WERI-Rb-1 (cell line): ENCODE measurements around the gene RPRML.

Experiments used
- DNase-seq: peaks from one replicate; pipeline ENCODE4 v3.0.0-alpha.2; 2020
- H3K27ac ChIP-seq: fragments of 250-450 bp; sonication (Bioruptor Pico); 2 replicates; pipeline ENCODE4 v1.5.1; 2020; ENCODE audit warnings: mild to moderate bottlenecking, moderate library complexity
- H3K27me3 ChIP-seq: fragments of 250-450 bp; sonication (Bioruptor Pico); 2 replicates; pipeline ENCODE4 v1.5.1; 2021; ENCODE audit warnings: mild to moderate bottlenecking, low read depth, moderate library complexity; ENCODE audit not compliant: insufficient read depth, severe bottlenecking
- H3K36me3 ChIP-seq: fragments of 250-450 bp; sonication (Bioruptor Pico); 2 replicates; pipeline ENCODE4 v1.5.1; 2020; ENCODE audit warnings: mild to moderate bottlenecking, moderate library complexity
- H3K4me3 ChIP-seq: 2 replicates; pipeline ENCODE4 v1.5.1; 2011; ENCODE audit warnings: low read depth, mild to moderate bottlenecking, control low read depth, low read length
- H3K9me3 ChIP-seq: fragments of 250-450 bp; sonication (Bioruptor Pico); 2 replicates; pipeline ENCODE4 v1.5.1; 2021; ENCODE audit warnings: mild to moderate bottlenecking, moderate library complexity; ENCODE audit not compliant: severe bottlenecking
- CTCF ChIP-seq: IDR thresholded peaks from 2 replicates; pipeline ENCODE4 v1.5.1; 2011; ENCODE audit warnings: low read depth, mild to moderate bottlenecking, control low read depth, inconsistent platforms, low read length

The RPRML gene

GRCh38 chr17:46977750-46978488 is 1.1 kb downstream of the RPRML start:
- Histone ChIP-seq H3K36me3 (no peaks in the 10 kb centered on the region), H3K4me3 (peak overlapping the region; percentile 69), H3K9me3 (no peaks in the 10 kb centered on the region), H3K27me3 (peaks cover 3% of the 10 kb centered on the region), H3K27ac (peak overlapping the region; percentile 32)
- TF ChIP-seq CTCF = no peak
- peak; percentile 35 for DNase-seq

- TF ChIP-seq CTCF = peak; percentile 92
- Histone ChIP-seq H3K9me3 (no peaks in the 10 kb centered on the region), H3K36me3 (no peaks in the 10 kb centered on the region), H3K27ac (peak overlapping the region; percentile 32), H3K27me3 (peaks cover 3% of the 10 kb centered on the region), H3K4me3 (peak overlapping the region; percentile 69)
- peak; percentile 96 for DNase-seq
Observed at GRCh38 chr17:46977348-46977747, 1.7 kb downstream of the RPRML start.

- H3K36me3 ChIP-seq = no peaks in the 10 kb centered on the region
- H3K4me3 ChIP-seq = no peak overlapping the region
- peaks cover 3% of the 10 kb centered on the region for H3K27me3 ChIP-seq
- 0 out of 2 replicates have a peak, but pooled peaks have one; percentile 21 for TF ChIP-seq CTCF
- H3K9me3 ChIP-seq = no peaks in the 10 kb centered on the region
- H3K27ac ChIP-seq = 0 out of 2 replicates have a peak overlapping the region, but pooled peaks have one; percentile 5
- DNase-seq = peak; percentile 37
Observed at GRCh38 chr17:46976626-46977270, 2.3 kb downstream of the RPRML start.

GRCh38 chr17:46975287-46975686 is 3.8 kb downstream of the RPRML start:
- peaks cover 3% of the 10 kb centered on the region for H3K27me3 ChIP-seq
- DNase-seq = no peak
- H3K27ac ChIP-seq = no peak overlapping the region
- no peaks in the 10 kb centered on the region for H3K36me3 ChIP-seq
- TF ChIP-seq CTCF = no peak
- no peak overlapping the region for H3K4me3 ChIP-seq
- no peaks in the 10 kb centered on the region for H3K9me3 ChIP-seq

- no peaks in the 10 kb centered on the region for H3K9me3 ChIP-seq
- TF ChIP-seq CTCF = no peak
- no peak overlapping the region for H3K27ac ChIP-seq
- no peaks in the 10 kb centered on the region for H3K27me3 ChIP-seq
- H3K36me3 ChIP-seq = no peaks in the 10 kb centered on the region
- no peak overlapping the region for H3K4me3 ChIP-seq
- no peak for DNase-seq
Observed at GRCh38 chr17:46974086-46974485, 5.0 kb downstream of the RPRML start.
